Progenitor cell of endocrine pancreas (in vitro differentiated cells): ENCODE results near the gene CELF4. TPM values are rescaled to one million over a fixed set of nuclear protein-coding genes. Genes with fewer than 3 reads are reported as not detected.

ENCODE experiments used
- DNase-seq: peaks from one replicate; pipeline ENCODE4 v3.0.0; 2021; ENCODE audit warnings: low spot score; ENCODE audit not compliant: unreplicated experiment
- H3K27ac Mint-ChIP-seq: 2 replicates; pipeline ENCODE4 v1.8.0; 2021; ENCODE audit warnings: mild to moderate bottlenecking, moderate library complexity, mixed read lengths
- H3K27me3 Mint-ChIP-seq: 2 replicates; pipeline ENCODE4 v1.8.0; 2021; ENCODE audit warnings: mixed read lengths
- H3K36me3 Mint-ChIP-seq: 2 replicates; pipeline ENCODE4 v1.8.0; 2022; ENCODE audit warnings: mixed read lengths; ENCODE audit not compliant: insufficient read depth
- H3K4me1 Mint-ChIP-seq: 2 replicates; pipeline ENCODE4 v1.8.0; 2021; ENCODE audit warnings: low read depth, mixed read lengths
- H3K4me3 Mint-ChIP-seq: 2 replicates; pipeline ENCODE4 v1.8.0; 2021; ENCODE audit warnings: low read depth, mild to moderate bottlenecking, moderate library complexity, mixed read lengths
- H3K9me3 Mint-ChIP-seq: 2 replicates; pipeline ENCODE4 v1.8.0; 2021; ENCODE audit warnings: low read depth, mixed read lengths
- total RNA-seq: library from RNA; stranded (reverse); gene quantifications from 2 replicates; pipeline ENCODE4 v1.2.1, GENCODE V29; 2021
- TF ChIP-seq, protein P1 (sequence below): fragments of 200-600 bp; sonication (generic); IDR thresholded peaks from one replicate; pipeline ENCODE4 v1.5.0; 2021; ENCODE audit warnings: antibody characterized with exemption, mild to moderate bottlenecking; ENCODE audit not compliant: unreplicated experiment

Gene CELF4
- total RNA-seq, 1 donor from 2014 or later: 4.6 TPM

DNA sequence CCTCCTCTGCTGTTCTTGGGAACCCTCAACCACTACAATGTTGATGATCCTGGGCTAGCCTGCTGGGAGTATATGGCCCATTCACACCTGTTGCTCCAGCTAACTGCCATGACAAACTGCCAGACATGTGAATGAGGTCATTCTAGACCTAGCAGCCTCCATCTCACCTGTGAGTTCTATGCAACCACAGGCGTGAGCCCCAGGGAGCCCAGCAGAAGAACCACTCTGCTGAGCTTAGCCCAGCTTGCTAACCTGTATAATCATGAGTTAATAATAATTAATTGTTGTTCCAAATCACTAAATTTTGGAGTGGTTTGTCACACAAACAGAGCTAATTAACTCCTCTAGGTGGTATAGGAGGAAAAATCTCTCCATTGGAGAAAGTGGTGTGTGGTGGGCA lies 24.7 kb upstream of the CELF4 start:
- Mint-ChIP-seq H3K4me1 (no peaks in the 10 kb centered on the region), H3K27ac (no peak overlapping the region), H3K36me3 (no peaks in the 10 kb centered on the region), H3K4me3 (no peak overlapping the region), H3K27me3 (peaks cover 6% of the 10 kb centered on the region), H3K9me3 (no peaks in the 10 kb centered on the region)
- DNase-seq: no peak
- TF ChIP-seq, protein P1, sequence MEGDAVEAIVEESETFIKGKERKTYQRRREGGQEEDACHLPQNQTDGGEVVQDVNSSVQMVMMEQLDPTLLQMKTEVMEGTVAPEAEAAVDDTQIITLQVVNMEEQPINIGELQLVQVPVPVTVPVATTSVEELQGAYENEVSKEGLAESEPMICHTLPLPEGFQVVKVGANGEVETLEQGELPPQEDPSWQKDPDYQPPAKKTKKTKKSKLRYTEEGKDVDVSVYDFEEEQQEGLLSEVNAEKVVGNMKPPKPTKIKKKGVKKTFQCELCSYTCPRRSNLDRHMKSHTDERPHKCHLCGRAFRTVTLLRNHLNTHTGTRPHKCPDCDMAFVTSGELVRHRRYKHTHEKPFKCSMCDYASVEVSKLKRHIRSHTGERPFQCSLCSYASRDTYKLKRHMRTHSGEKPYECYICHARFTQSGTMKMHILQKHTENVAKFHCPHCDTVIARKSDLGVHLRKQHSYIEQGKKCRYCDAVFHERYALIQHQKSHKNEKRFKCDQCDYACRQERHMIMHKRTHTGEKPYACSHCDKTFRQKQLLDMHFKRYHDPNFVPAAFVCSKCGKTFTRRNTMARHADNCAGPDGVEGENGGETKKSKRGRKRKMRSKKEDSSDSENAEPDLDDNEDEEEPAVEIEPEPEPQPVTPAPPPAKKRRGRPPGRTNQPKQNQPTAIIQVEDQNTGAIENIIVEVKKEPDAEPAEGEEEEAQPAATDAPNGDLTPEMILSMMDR: no peak

DNA sequence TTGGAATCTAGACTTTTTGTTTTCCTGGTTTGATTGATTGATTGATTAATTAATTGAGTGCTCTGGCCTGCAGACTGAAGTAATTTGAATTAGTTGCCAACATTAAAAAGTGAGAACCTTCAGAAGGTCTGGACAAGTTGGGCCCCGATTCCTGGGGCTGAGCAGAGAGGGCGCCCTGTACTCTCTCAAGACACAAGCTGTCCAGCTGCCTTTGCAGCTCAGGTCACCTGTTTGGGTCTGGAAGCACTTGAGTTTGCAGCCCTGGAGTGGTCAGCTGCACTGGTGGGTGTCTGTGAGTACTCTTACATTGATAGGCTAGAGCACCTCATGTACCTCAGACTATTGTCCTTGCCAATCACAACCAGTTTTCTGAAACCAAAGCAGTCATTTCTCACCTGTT lies 22.7 kb upstream of the CELF4 start:
- H3K27me3 Mint-ChIP-seq: peaks cover 15% of the 10 kb centered on the region
- DNase-seq: no peak
- TF ChIP-seq, protein P1: no peak
- no peaks in the 10 kb centered on the region for H3K4me1 Mint-ChIP-seq
- no peaks in the 10 kb centered on the region for H3K36me3 Mint-ChIP-seq
- no peak overlapping the region for H3K27ac Mint-ChIP-seq
- H3K9me3 Mint-ChIP-seq: no peaks in the 10 kb centered on the region
- no peak overlapping the region for H3K4me3 Mint-ChIP-seq

GRCh38 chr18:37586656-37587225 lies 21.1 kb upstream of the CELF4 start:
- no peak overlapping the region for H3K4me3 Mint-ChIP-seq
- H3K9me3 Mint-ChIP-seq: no peaks in the 10 kb centered on the region
- no peaks in the 10 kb centered on the region for H3K36me3 Mint-ChIP-seq
- peaks cover 22% of the 10 kb centered on the region for H3K27me3 Mint-ChIP-seq
- TF ChIP-seq, protein P1: no peak
- no peaks in the 10 kb centered on the region for H3K4me1 Mint-ChIP-seq
- DNase-seq: no peak
- no peak overlapping the region for H3K27ac Mint-ChIP-seq

GRCh38 chr18:37584952-37585695 lies 19.5 kb upstream of the CELF4 start:
- Mint-ChIP-seq H3K36me3 (no peaks in the 10 kb centered on the region), H3K27me3 (peaks cover 36% of the 10 kb centered on the region), H3K27ac (no peak overlapping the region), H3K9me3 (no peaks in the 10 kb centered on the region), H3K4me1 (no peaks in the 10 kb centered on the region), H3K4me3 (no peak overlapping the region)
- no peak for DNase-seq
- TF ChIP-seq, protein P1: no peak

DNA sequence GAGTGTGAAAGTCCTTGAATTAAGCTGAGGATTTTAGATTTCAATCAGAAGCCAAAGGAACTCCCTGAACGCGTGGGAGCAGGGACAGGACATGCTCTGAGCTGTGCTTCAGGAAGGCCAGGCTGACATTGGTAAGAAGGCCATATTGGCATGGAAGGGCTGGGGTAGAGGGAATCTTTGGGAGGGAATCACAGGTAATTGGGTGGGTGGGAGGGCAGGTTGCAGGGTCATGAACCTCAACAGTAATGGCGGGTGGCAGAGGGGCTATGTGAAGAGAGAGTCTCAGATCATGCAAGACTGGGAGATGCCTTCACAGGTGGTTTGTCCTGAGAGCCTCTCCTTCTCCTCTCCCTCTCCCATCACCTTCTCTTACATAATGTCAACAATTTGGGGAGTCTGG lies 18.6 kb upstream of the CELF4 start:
- H3K27ac Mint-ChIP-seq: no peak overlapping the region
- DNase-seq: no peak
- TF ChIP-seq, protein P1: no peak
- H3K36me3 Mint-ChIP-seq: no peaks in the 10 kb centered on the region
- H3K27me3 Mint-ChIP-seq: peaks cover 45% of the 10 kb centered on the region
- no peaks in the 10 kb centered on the region for H3K4me1 Mint-ChIP-seq
- no peaks in the 10 kb centered on the region for H3K9me3 Mint-ChIP-seq
- no peak overlapping the region for H3K4me3 Mint-ChIP-seq
